ENCODE results near the gene ACY1. TPM values are rescaled to one million over a fixed set of nuclear protein-coding genes. Genes with fewer than 3 reads are reported as not detected.

ACY1 gene
- total RNA-seq, 1 donor from 2014 or later = 19.4 TPM

GRCh38 chr3:51945926-51946705, 37.2 kb upstream of the ACY1 start:
- no peak for DNase-seq (ENCODE audit: low read depth in 2 of 2)

GRCh38 chr3:51946796-51947195, 36.5 kb upstream of the ACY1 start:
- DNase-seq (ENCODE audit: low read depth in 2 of 2) = no peak

- DNase-seq (ENCODE audit: low read depth in 2 of 2) = no peak
Observed at GRCh38 chr3:51947215-51947900, 36.0 kb upstream of the ACY1 start.

- no peak for DNase-seq (ENCODE audit: low read depth in 2 of 2)
Observed at GRCh38 chr3:51948016-51948580, 35.2 kb upstream of the ACY1 start.

GRCh38 chr3:51949121-51949520, 34.2 kb upstream of the ACY1 start:
- DNase-seq (ENCODE audit: low read depth in 2 of 2) = no peak

- no peak for DNase-seq (ENCODE audit: low read depth in 2 of 2)
Observed at GRCh38 chr3:51950899-51951298, 32.4 kb upstream of the ACY1 start.

- no peak for DNase-seq (ENCODE audit: low read depth in 2 of 2)
Observed at GRCh38 chr3:51953445-51953844, 29.9 kb upstream of the ACY1 start.

- no peak for DNase-seq (ENCODE audit: low read depth in 2 of 2)
Observed at GRCh38 chr3:51954105-51954504, 29.2 kb upstream of the ACY1 start.

GRCh38 chr3:51954713-51955112, 28.6 kb upstream of the ACY1 start:
- no peak for DNase-seq (ENCODE audit: low read depth in 2 of 2)

- DNase-seq (ENCODE audit: low read depth in 2 of 2) = no peak
Observed at GRCh38 chr3:51955175-51955892, 28.0 kb upstream of the ACY1 start, which contains the start of gene GPR62. GPR62 (plus strand) TSS chr3:51955381; CDS start chr3:51955653, 272 bp downstream.

- DNase-seq (ENCODE audit: low read depth in 2 of 2) = peak; percentile 26 to 73
Observed at GRCh38 chr3:51955893-51956770, 27.2 kb upstream of the ACY1 start.

GRCh38 chr3:51957520-51958205, 25.7 kb upstream of the ACY1 start:
- no peak for DNase-seq (ENCODE audit: low read depth in 2 of 2)

GRCh38 chr3:51958603-51959521, 24.5 kb upstream of the ACY1 start:
- DNase-seq (ENCODE audit: low read depth in 2 of 2) = no peak

- DNase-seq (ENCODE audit: low read depth in 2 of 2) = no peak
Observed at GRCh38 chr3:51959651-51960050, 23.7 kb upstream of the ACY1 start.

- DNase-seq (ENCODE audit: low read depth in 2 of 2) = no peak
Observed at GRCh38 chr3:51960386-51960785, 22.9 kb upstream of the ACY1 start.

GRCh38 chr3:51961011-51961410, 22.3 kb upstream of the ACY1 start:
- DNase-seq (ENCODE audit: low read depth in 2 of 2) = no peak

GRCh38 chr3:51961602-51962569, 21.4 kb upstream of the ACY1 start:
- DNase-seq (ENCODE audit: low read depth in 2 of 2) = no peak

Data from dermis microvascular lymphatic vessel endothelial cell (primary cell).